ENCODE results near the gene SLIT3.

The SLIT3 gene

GRCh38 chr5:169003721-169004541, 297.0 kb downstream of the SLIT3 start:
- FAIRE-seq: no peak
- DNase-seq (ENCODE audit: low spot score): peak; percentile 20

GRCh38 chr5:169002953-169003555, 297.9 kb downstream of the SLIT3 start:
- DNase-seq (ENCODE audit: low spot score): no peak
- FAIRE-seq: no peak

GRCh38 chr5:169001394-169001793, 299.5 kb downstream of the SLIT3 start:
- no peak for DNase-seq (ENCODE audit: low spot score)
- no peak for FAIRE-seq

- no peak for DNase-seq (ENCODE audit: low spot score)
Observed at GRCh38 chr5:168995024-168995423, 305.9 kb downstream of the SLIT3 start.

GRCh38 chr5:168992687-168993086, 308.3 kb downstream of the SLIT3 start:
- DNase-seq (ENCODE audit: low spot score): no peak

More at GRCh38 chr5:168995024-168995423, 305.9 kb downstream of the SLIT3 start:
- FAIRE-seq: no peak

GRCh38 chr5:168992016-168992415, 308.9 kb downstream of the SLIT3 start:
- FAIRE-seq (no peak), DNase-seq (ENCODE audit: low spot score) (no peak)

More at GRCh38 chr5:168992687-168993086, 308.3 kb downstream of the SLIT3 start:
- no peak for FAIRE-seq

GRCh38 chr5:168991311-168991710, 309.6 kb downstream of the SLIT3 start:
- DNase-seq (ENCODE audit: low spot score): no peak
- no peak for FAIRE-seq

GRCh38 chr5:168990679-168991078, 310.3 kb downstream of the SLIT3 start:
- no peak for FAIRE-seq
- no peak for DNase-seq (ENCODE audit: low spot score)

GRCh38 chr5:168989731-168990505, 311.0 kb downstream of the SLIT3 start:
- no peak for DNase-seq (ENCODE audit: low spot score)
- FAIRE-seq: no peak

- DNase-seq (ENCODE audit: low spot score) (no peak), FAIRE-seq (no peak)
Observed at GRCh38 chr5:168988699-168989098, 312.2 kb downstream of the SLIT3 start.

- DNase-seq (ENCODE audit: low spot score): peak; percentile 61
- peak; percentile 37 for FAIRE-seq
Observed at GRCh38 chr5:168987543-168988300, 313.2 kb downstream of the SLIT3 start.

- FAIRE-seq (no peak), DNase-seq (ENCODE audit: low spot score) (no peak)
Observed at GRCh38 chr5:168985454-168985853, 315.5 kb downstream of the SLIT3 start.

GRCh38 chr5:168984135-168984675, 316.7 kb downstream of the SLIT3 start:
- DNase-seq (ENCODE audit: low spot score): no peak
- no peak for FAIRE-seq

- FAIRE-seq (no peak), DNase-seq (ENCODE audit: low spot score) (no peak)
Observed at GRCh38 chr5:168979135-168979534, 321.8 kb downstream of the SLIT3 start.

GRCh38 chr5:168978500-168978899, 322.4 kb downstream of the SLIT3 start:
- DNase-seq (ENCODE audit: low spot score): no peak
- FAIRE-seq: no peak

GRCh38 chr5:168978015-168978414, 322.9 kb downstream of the SLIT3 start:
- FAIRE-seq: no peak
- no peak for DNase-seq (ENCODE audit: low spot score)

GRCh38 chr5:168976311-168976970, 324.5 kb downstream of the SLIT3 start:
- no peak for DNase-seq (ENCODE audit: low spot score)
- FAIRE-seq: no peak

- no peak for DNase-seq (ENCODE audit: low spot score)
- no peak for FAIRE-seq
Observed at GRCh38 chr5:168975331-168975730, 325.6 kb downstream of the SLIT3 start.

- FAIRE-seq: no peak
Observed at GRCh38 chr5:168974082-168974481, 326.9 kb downstream of the SLIT3 start.

GRCh38 chr5:168972731-168973130, 328.2 kb downstream of the SLIT3 start:
- DNase-seq (ENCODE audit: low spot score) (no peak), FAIRE-seq (no peak)

More at GRCh38 chr5:168974082-168974481, 326.9 kb downstream of the SLIT3 start:
- no peak for DNase-seq (ENCODE audit: low spot score)
